Omental fat pad (tissue), 4 donors: ENCODE measurements around the gene TMEM212. TPM values are rescaled to one million over a fixed set of nuclear protein-coding genes. Genes with fewer than 3 reads are reported as not detected.
"Not testable (repeated sequence)": the region's sequence is repeated elsewhere in the genome, so short reads cannot be mapped to it uniquely, and the experiment has no call there.

Source experiments
- ATAC-seq: fragments of 150-250 bp; one replicate; pipeline ENCODE4 v1.9.1; 2016; ENCODE audit warnings: mild to moderate bottlenecking, moderate library complexity; ENCODE audit not compliant: low FRiP score
- DNase-seq: peaks from one replicate; pipeline ENCODE4 v3.0.0-alpha.2; 2019; ENCODE audit warnings: low spot score
- CTCF ChIP-seq, 3 donors: fragments of 450-650 bp; IDR thresholded peaks; one replicate each; pipeline ENCODE4 v1.5.1; 2016 to 2017; ENCODE audit warnings: antibody characterized with exemption in 3 of 3, mild to moderate bottlenecking in 3 of 3, moderate library complexity in 2 of 3
- total RNA-seq, 4 donors: library from RNA; depleted of rRNA; stranded (reverse); fragments of >200 nt; gene quantifications; one replicate each; pipeline ENCODE4 v1.1.0, GENCODE V29; 2016

The TMEM212 gene
- total RNA-seq, 4 donors from 2014 or later = not detected

GRCh38 chr3:171896316-171896715 lies 53.2 kb downstream of the TMEM212 start:
- ATAC-seq = no peak
- TF ChIP-seq CTCF (IDR thresholded peaks at IDR 0.05) = no peak
- DNase-seq = no peak

GRCh38 chr3:171898192-171898591 lies 55.0 kb downstream of the TMEM212 start:
- ATAC-seq (no peak), DNase-seq (no peak)
- no peak for TF ChIP-seq CTCF (IDR thresholded peaks at IDR 0.05)

- no peak for DNase-seq
- no peak for ATAC-seq
- TF ChIP-seq CTCF (IDR thresholded peaks at IDR 0.05) = no peak
Measured at GRCh38 chr3:171900446-171900845, 57.3 kb downstream of the TMEM212 start.

DNA sequence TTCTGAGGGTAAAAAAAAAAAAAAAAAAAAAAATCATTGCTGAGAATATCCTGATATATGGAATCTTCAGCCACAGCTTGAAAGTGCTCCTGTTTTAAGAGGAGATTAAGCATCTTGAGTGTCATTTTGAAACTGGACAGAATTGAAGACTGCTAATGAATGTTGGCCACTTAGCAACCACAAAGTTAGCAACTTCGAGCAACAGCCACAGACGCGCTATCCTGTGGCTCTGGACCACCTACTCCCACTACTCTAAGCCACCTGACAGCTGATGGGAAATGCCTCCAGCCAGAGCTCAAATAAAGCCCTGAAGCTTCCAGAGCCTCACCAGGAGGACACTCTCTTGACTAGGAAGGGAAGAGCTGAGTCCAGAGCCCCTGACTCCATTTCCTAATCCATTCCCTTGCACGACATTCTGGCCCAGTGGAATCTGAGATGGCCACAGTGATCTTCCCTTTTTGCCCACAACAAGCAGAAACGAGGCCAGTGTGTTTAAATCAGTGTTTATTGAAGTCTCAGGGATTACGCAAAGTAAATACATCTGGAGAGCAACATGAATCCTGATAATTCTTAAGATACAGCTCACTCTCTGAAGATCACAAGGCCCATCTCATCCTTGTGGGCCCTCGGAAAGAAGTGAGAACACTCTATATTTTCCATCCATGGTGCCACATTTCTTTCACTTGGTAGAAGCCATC lies 58.6 kb downstream of the TMEM212 start:
- no peak for ATAC-seq
- no peak for DNase-seq
- TF ChIP-seq CTCF (IDR thresholded peaks at IDR 0.05) = no peak

DNA sequence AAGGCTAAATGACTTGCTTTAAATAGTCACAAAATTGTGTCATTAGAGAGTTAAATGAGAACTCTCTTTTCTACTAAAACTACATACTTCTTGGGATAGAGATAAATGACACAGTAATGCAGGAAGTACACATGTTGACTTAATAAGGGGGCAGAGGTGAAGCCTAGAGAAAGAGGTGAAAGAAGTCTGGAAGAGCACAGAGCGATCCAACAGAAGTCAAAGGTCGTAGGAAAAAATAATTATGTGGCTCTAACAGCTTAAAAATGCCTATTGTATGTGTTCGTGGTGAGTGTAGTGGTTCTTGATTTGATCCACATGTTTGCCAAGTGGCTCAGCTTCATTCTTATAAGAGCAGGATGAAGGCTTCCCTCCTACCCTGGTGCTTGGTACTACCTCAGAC lies 61.7 kb downstream of the TMEM212 start:
- ATAC-seq (no peak), DNase-seq (no peak)
- no peak for TF ChIP-seq CTCF (IDR thresholded peaks at IDR 0.05)

DNA sequence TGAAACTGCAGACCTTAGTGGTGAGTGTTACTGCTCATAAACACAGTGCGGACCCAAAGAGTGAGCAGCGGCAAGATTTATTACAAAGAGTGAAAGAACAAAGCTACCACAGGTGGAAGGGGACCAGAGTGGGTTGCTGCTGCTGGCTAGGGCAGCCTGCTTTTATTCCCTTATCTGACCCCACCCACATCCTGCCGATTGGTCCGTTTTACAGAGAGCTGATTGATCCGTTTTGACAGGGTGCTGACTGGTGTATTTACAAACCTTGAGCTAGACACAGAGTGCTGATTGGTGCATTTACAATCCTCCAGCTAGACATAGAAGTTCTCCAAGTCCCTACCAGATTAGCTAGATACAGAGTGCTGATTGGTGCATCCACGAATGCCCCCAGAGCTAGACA lies 63.4 kb downstream of the TMEM212 start:
- not testable (repeated sequence) for DNase-seq, ATAC-seq

- TF ChIP-seq CTCF (IDR thresholded peaks at IDR 0.05) = no peak
- no peak for ATAC-seq
- DNase-seq = no peak
Measured at GRCh38 chr3:171906951-171907676, 64.0 kb downstream of the TMEM212 start.
